ENCODE results near the gene TMEFF1.

The TMEFF1 gene

DNA sequence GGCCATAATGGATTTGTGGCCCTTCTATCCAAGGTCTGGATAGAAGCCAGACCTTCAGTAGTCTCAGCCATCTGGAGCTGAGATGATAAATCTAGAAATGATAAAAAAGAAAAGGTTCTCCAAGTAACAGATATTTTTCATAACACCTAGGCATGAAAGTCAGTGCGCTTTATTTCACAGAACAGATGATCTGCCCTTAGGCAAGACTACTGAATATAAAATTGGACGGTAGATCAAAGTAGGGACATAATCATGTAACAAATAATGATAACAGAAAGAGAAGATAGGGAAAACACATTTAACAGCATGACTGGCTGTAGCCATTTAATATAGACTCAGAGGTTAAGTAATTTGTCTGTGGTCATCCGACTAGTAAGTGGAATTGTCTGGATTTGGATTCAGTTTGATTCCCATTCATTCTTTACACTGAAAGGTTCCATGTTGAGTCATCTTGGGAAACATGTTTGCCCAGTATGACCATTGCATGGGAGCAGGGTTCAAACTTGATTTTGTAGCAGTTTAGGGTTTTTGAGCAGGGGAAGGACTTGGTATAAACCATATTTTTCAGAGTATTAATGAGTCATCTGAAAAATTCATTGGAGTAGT is 100.8 kb downstream of the TMEFF1 start:
- TF ChIP-seq BHLHE40 (IDR thresholded peaks at IDR 0.05; ENCODE audit: borderline replicate concordance) (no peak), HDGF (IDR thresholded peaks at IDR 0.05; ENCODE audit: borderline replicate concordance) (no peak), CTBP1 (IDR thresholded peaks at IDR 0.05; ENCODE audit: borderline replicate concordance) (no peak), FOXA1 (IDR thresholded peaks at IDR 0.05) (no peak), FOXM1 (IDR thresholded peaks at IDR 0.05; ENCODE audit: borderline replicate concordance) (no peak), TARDBP (IDR thresholded peaks at IDR 0.05) (no peak), ELF4 (IDR thresholded peaks at IDR 0.05) (no peak), L3MBTL2 (conservative IDR thresholded peaks at IDR 0.05) (no peak), ZNF384 (IDR thresholded peaks at IDR 0.05) (no peak), SUZ12 (IDR thresholded peaks at IDR 0.05) (no peak)
- ChIA-PET CTCF (no interaction called here), POLR2A (no interaction called here)
- DNase-seq (ENCODE audit: extremely low spot score): no peak

DNA sequence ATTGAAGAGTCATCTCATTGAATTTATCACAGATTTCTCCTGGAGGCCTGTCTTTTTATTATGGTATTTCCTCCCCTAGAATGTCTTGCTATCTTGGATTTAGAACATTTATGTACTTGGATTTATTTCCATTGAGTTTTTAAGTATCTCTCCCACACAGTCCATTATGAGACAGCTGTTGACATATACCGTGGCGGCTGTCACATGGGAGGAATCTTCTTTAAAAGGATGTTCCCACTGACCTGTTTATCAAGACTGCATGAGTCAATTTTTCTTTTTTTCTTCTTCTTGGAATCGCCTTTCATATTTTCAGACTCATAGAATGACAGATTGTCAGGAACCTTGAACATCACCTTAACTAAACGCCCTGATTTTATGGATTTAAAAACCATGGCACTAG is 102.1 kb downstream of the TMEFF1 start:
- ChIA-PET POLR2A (no interaction called here), CTCF (no interaction called here)
- no peak for TF ChIP-seq ELF4 (IDR thresholded peaks at IDR 0.05)
- no peak for TF ChIP-seq BHLHE40 (IDR thresholded peaks at IDR 0.05; ENCODE audit: borderline replicate concordance)
- TF ChIP-seq NFRKB (IDR thresholded peaks at IDR 0.05): no peak
- TF ChIP-seq ARNT (IDR thresholded peaks at IDR 0.05): no peak
- no peak for TF ChIP-seq SP1 (IDR thresholded peaks at IDR 0.05)
- TF ChIP-seq FOXK2 (IDR thresholded peaks at IDR 0.05): no peak
- no peak for TF ChIP-seq L3MBTL2 (conservative IDR thresholded peaks at IDR 0.05)
- TF ChIP-seq LEF1 (IDR thresholded peaks at IDR 0.05; ENCODE audit: borderline replicate concordance): no peak
- no peak for TF ChIP-seq CTBP1 (IDR thresholded peaks at IDR 0.05; ENCODE audit: borderline replicate concordance)
- no peak for TF ChIP-seq FOXA1 (IDR thresholded peaks at IDR 0.05)
- TF ChIP-seq ZNF384 (IDR thresholded peaks at IDR 0.05): no peak
- no peak for TF ChIP-seq FOXM1 (IDR thresholded peaks at IDR 0.05; ENCODE audit: borderline replicate concordance)
- TF ChIP-seq SUZ12 (IDR thresholded peaks at IDR 0.05): no peak
- TF ChIP-seq HDGF (IDR thresholded peaks at IDR 0.05; ENCODE audit: borderline replicate concordance): no peak
- TF ChIP-seq TARDBP (IDR thresholded peaks at IDR 0.05): no peak
- TF ChIP-seq, protein P1, sequence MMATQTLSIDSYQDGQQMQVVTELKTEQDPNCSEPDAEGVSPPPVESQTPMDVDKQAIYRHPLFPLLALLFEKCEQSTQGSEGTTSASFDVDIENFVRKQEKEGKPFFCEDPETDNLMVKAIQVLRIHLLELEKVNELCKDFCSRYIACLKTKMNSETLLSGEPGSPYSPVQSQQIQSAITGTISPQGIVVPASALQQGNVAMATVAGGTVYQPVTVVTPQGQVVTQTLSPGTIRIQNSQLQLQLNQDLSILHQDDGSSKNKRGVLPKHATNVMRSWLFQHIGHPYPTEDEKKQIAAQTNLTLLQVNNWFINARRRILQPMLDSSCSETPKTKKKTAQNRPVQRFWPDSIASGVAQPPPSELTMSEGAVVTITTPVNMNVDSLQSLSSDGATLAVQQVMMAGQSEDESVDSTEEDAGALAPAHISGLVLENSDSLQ (IDR thresholded peaks at IDR 0.05): no peak
- no peak for DNase-seq (ENCODE audit: extremely low spot score)

DNA sequence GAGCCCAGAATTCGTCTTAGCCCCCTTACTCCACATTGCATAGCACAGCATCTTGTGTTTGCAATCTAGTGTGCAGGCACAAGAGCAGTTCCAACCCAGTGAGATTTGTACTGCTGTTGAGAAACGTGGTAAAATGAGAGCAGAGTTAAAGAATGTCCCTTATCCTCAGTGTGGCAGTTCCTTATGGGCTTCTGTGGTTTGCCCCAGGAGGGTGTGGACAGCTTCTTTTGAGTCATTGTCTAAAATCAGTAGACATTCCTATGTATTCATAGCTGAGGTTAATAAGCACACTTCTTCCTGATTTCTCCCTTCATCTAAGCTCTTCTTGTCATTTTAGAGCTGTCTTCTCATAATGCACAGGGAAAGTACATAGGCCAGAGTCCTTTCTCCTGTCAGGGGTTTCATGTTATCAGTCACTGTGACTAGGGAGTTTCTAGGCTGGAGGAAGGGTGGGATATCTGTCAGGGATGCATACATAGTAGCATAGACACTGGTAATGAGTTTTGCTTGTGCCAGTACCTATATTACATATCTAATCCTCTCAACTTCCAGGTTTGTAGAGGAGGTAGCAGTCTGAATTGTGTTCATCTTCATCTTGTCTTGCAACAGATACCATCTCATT is 102.9 kb downstream of the TMEFF1 start:
- DNase-seq (ENCODE audit: extremely low spot score): no peak
- TF ChIP-seq LEF1 (IDR thresholded peaks at IDR 0.05; ENCODE audit: borderline replicate concordance) (no peak), TARDBP (IDR thresholded peaks at IDR 0.05) (no peak), FOXK2 (IDR thresholded peaks at IDR 0.05) (no peak), FOXA1 (IDR thresholded peaks at IDR 0.05) (no peak), SUZ12 (IDR thresholded peaks at IDR 0.05) (no peak), NFRKB (IDR thresholded peaks at IDR 0.05) (no peak), SP1 (IDR thresholded peaks at IDR 0.05) (no peak)
- CTCF ChIA-PET: no interaction called here
- POLR2A ChIA-PET: no interaction called here

DNA sequence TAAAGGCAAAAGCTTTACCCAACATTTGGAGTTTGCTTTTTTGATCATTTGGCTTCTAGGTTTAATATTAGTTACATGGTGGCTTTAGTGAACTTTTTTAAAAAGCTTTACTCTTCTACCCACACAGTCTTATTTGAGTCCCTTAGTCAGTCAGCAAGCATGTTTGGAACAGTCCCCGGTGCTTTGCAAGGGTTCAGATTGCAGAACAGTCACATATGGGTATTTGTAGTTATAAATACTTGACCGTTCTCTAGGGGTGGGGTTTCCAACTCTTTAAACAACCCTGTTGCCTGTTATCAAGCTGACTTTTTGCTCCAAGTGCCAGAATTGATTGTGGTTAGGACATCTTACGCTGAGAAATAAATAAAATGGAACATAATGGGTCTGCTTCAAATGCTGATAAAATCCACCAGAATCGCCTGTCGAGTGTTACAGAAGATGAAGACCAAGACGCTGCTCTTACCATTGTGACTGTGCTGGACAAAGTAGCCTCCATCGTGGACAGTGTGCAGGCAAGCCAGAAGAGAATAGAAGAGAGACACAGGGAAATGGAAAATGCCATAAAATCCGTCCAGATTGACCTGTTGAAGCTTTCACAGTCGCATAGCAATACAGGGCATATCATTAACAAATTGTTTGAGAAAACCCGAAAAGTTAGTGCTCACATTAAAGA is 105.0 kb downstream of the TMEFF1 start, which contains the start of gene CAVIN4:
Gene CAVIN4, plus strand, starts transcription at position 304 of the 673 bp plus-strand sequence. Its CDS starts 65 bp downstream, at position 369.
- DNase-seq (ENCODE audit: extremely low spot score): no peak
- CTCF ChIA-PET: no interaction called here
- POLR2A ChIA-PET: no interaction called here
- no peak for TF ChIP-seq SUZ12 (IDR thresholded peaks at IDR 0.05)
- no peak for TF ChIP-seq BHLHE40 (IDR thresholded peaks at IDR 0.05; ENCODE audit: borderline replicate concordance)
- no peak for TF ChIP-seq FOXM1 (IDR thresholded peaks at IDR 0.05; ENCODE audit: borderline replicate concordance)
- TF ChIP-seq ELF4 (IDR thresholded peaks at IDR 0.05): no peak
- no peak for TF ChIP-seq FOXK2 (IDR thresholded peaks at IDR 0.05)
- TF ChIP-seq LEF1 (IDR thresholded peaks at IDR 0.05; ENCODE audit: borderline replicate concordance): no peak
- no peak for TF ChIP-seq ZNF384 (IDR thresholded peaks at IDR 0.05)
- no peak for TF ChIP-seq SP1 (IDR thresholded peaks at IDR 0.05)
- no peak for TF ChIP-seq HDGF (IDR thresholded peaks at IDR 0.05; ENCODE audit: borderline replicate concordance)
- TF ChIP-seq TARDBP (IDR thresholded peaks at IDR 0.05): no peak
- TF ChIP-seq, protein P1 (IDR thresholded peaks at IDR 0.05): no peak
- no peak for TF ChIP-seq L3MBTL2 (conservative IDR thresholded peaks at IDR 0.05)
- TF ChIP-seq ARNT (IDR thresholded peaks at IDR 0.05): no peak
- no peak for TF ChIP-seq FOXA1 (IDR thresholded peaks at IDR 0.05)
- no peak for TF ChIP-seq NFRKB (IDR thresholded peaks at IDR 0.05)
- TF ChIP-seq CTBP1 (IDR thresholded peaks at IDR 0.05; ENCODE audit: borderline replicate concordance): no peak

DNA sequence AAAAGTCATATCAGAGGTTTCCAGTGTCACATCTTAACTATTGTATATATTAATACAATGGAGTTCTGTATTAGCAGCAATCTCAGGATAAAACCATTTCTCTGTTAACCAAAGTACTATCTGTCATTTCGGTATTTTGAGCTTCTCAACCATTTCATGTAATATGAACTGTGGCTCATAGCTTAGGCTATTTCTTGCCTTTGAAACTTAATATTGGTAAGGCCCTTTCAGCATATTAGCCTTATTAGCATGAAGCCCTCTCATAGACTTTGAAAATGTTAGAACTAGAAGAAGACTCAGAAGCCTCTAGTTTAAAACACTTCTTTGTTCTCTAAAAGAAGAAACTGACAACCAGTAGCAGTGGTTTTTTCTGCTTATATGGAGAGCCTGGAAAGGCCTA is 105.7 kb downstream of the TMEFF1 start:
- CTCF ChIA-PET: no interaction called here

More for the DNA sequence above, 105.7 kb downstream of the TMEFF1 start:
- DNase-seq (ENCODE audit: extremely low spot score): no peak
- TF ChIP-seq BHLHE40 (IDR thresholded peaks at IDR 0.05; ENCODE audit: borderline replicate concordance): no peak
- no peak for TF ChIP-seq LEF1 (IDR thresholded peaks at IDR 0.05; ENCODE audit: borderline replicate concordance)
- TF ChIP-seq, protein P1 (IDR thresholded peaks at IDR 0.05): no peak
- no peak for TF ChIP-seq ARNT (IDR thresholded peaks at IDR 0.05)
- no peak for TF ChIP-seq TARDBP (IDR thresholded peaks at IDR 0.05)
- TF ChIP-seq HDGF (IDR thresholded peaks at IDR 0.05; ENCODE audit: borderline replicate concordance): no peak
- TF ChIP-seq SUZ12 (IDR thresholded peaks at IDR 0.05): no peak
- TF ChIP-seq FOXM1 (IDR thresholded peaks at IDR 0.05; ENCODE audit: borderline replicate concordance): no peak
- TF ChIP-seq ZNF384 (IDR thresholded peaks at IDR 0.05): no peak
- TF ChIP-seq CTBP1 (IDR thresholded peaks at IDR 0.05; ENCODE audit: borderline replicate concordance): no peak
- no peak for TF ChIP-seq FOXK2 (IDR thresholded peaks at IDR 0.05)
- TF ChIP-seq ELF4 (IDR thresholded peaks at IDR 0.05): no peak
- TF ChIP-seq SP1 (IDR thresholded peaks at IDR 0.05): no peak
- no peak for TF ChIP-seq FOXA1 (IDR thresholded peaks at IDR 0.05)
- no peak for TF ChIP-seq L3MBTL2 (conservative IDR thresholded peaks at IDR 0.05)
- POLR2A ChIA-PET: no interaction called here

All from HEK293T (cell line).